Lower leg skin (tissue), 4 donors: ENCODE data around the gene NKIRAS1. TPM values are rescaled to one million over a fixed set of nuclear protein-coding genes. Genes with fewer than 3 reads are reported as not detected.

Experiments
- DNase-seq, 2 donors: peaks; one replicate each; pipeline ENCODE4 v3.0.0-alpha.2; 2019; ENCODE audit warnings: low spot score in 2 of 2
- H3K4me3 ChIP-seq: fragments of 200-600 bp; sonication (generic); 2 replicates; pipeline ENCODE4 v1.5.1; 2017; ENCODE audit warnings: mild to moderate bottlenecking, low read depth; ENCODE audit not compliant: poor library complexity, severe bottlenecking
- POLR2A ChIP-seq, 2 donors: fragments of 450-650 bp; IDR thresholded peaks; one replicate each; pipeline ENCODE4 v1.6.1; 2016 to 2017; ENCODE audit warnings: antibody characterized with exemption in 2 of 2, mild to moderate bottlenecking in 1 of 2, moderate library complexity in 1 of 2
- WGBS, 2 donors: methylation state at CpG; one replicate each; pipeline ENCODE4 v1.1.5; 2018; 5-methylcytosine and 5-hydroxymethylcytosine counted together
- intact Hi-C: fragments of 100-400 bp; cut with DNase I; formaldehyde crosslinking; loops from one replicate; pipeline ENCODE4 v1.15.0; 2023; ENCODE audit warnings: low total_unique reads
- total RNA-seq, 4 donors: library from RNA; depleted of rRNA; stranded (reverse); fragments of >200 nt; gene quantifications; one replicate each; pipeline ENCODE4 v1.1.0, GENCODE V29; 2016
- TF ChIP-seq, protein P1 (sequence below), 3 donors: fragments of 450-650 bp; IDR thresholded peaks; one replicate each; pipeline ENCODE4 v1.5.1; 2016; ENCODE audit warnings: antibody characterized with exemption in 3 of 3, mild to moderate bottlenecking in 3 of 3, moderate library complexity in 2 of 3

NKIRAS1 gene
- total RNA-seq, 4 donors from 2014 or later: 6.6 to 10.5 (median 9.0) TPM

- no peak overlapping the region for H3K4me3 ChIP-seq
- no peak for DNase-seq
- TF ChIP-seq, protein P1, sequence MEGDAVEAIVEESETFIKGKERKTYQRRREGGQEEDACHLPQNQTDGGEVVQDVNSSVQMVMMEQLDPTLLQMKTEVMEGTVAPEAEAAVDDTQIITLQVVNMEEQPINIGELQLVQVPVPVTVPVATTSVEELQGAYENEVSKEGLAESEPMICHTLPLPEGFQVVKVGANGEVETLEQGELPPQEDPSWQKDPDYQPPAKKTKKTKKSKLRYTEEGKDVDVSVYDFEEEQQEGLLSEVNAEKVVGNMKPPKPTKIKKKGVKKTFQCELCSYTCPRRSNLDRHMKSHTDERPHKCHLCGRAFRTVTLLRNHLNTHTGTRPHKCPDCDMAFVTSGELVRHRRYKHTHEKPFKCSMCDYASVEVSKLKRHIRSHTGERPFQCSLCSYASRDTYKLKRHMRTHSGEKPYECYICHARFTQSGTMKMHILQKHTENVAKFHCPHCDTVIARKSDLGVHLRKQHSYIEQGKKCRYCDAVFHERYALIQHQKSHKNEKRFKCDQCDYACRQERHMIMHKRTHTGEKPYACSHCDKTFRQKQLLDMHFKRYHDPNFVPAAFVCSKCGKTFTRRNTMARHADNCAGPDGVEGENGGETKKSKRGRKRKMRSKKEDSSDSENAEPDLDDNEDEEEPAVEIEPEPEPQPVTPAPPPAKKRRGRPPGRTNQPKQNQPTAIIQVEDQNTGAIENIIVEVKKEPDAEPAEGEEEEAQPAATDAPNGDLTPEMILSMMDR (IDR thresholded peaks at IDR 0.05): no peak
- no peak for TF ChIP-seq POLR2A (IDR thresholded peaks at IDR 0.05)
- intact Hi-C loops: no loop called here
- 89 to 94% methylated on average over 7 of the region's 7 CpGs for WGBS, 2 donors
Observed at GRCh38 chr3:23909341-23909740, 7.4 kb downstream of the NKIRAS1 start.

GRCh38 chr3:23904545-23904944 is 12.2 kb downstream of the NKIRAS1 start:
- TF ChIP-seq POLR2A (IDR thresholded peaks at IDR 0.05): no peak
- TF ChIP-seq, protein P1 (IDR thresholded peaks at IDR 0.05): no peak
- no peak overlapping the region for H3K4me3 ChIP-seq
- DNase-seq: no peak
- intact Hi-C loops: no loop called here

DNA sequence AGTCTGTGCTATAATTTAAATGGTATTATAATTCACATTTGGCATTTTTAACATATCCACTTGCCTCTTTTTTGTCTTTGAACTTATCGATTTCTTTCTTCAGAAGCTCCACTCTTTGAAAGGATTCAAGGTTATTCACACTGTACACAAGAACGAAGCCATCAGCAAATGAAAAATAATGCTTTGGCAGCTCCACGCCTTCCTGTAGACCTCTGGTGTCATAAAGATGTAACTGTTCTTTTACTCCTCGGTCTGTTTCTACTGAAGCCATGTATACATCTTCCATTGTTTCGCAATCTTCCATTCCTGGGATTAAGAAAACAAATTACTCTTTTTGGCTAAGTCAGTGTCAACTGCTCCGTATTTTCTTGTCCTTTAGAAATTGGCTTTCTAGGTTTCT is 16.0 kb downstream of the NKIRAS1 start:
- no peak for DNase-seq
- intact Hi-C loops: no loop called here
- no peak overlapping the region for H3K4me3 ChIP-seq
- WGBS, 2 donors: 78 to 79% methylated on average over 6 of the region's 6 CpGs
- TF ChIP-seq, protein P1 (IDR thresholded peaks at IDR 0.05): no peak
- no peak for TF ChIP-seq POLR2A (IDR thresholded peaks at IDR 0.05)

DNA sequence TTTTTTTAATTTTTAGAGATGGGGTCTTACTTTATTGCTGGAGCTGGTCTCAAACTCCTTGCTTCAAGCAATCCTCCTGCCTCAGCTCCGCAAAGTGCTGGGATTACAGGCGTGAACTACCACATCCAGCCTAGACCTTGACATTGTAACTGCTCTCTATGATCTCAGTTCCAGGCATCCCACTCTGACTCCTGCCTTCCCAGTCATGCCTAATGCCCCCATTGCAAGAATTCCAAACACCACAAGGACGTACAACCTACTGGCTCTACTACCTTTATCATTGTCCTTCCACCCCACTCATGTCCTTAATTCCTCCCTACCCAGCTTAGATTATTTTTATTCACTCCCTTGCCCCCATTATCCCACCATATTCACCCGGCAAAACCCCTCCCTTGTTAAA is 21.6 kb downstream of the NKIRAS1 start:
- whole genome bisulfite sequencing, 2 donors: 82 to 94% methylated on average over 4 of the region's 4 CpGs
- H3K4me3 ChIP-seq: no peak overlapping the region
- TF ChIP-seq, protein P1 (IDR thresholded peaks at IDR 0.05): no peak
- TF ChIP-seq POLR2A (IDR thresholded peaks at IDR 0.05): no peak
- DNase-seq: no peak
- intact Hi-C loops: no loop called here

DNA sequence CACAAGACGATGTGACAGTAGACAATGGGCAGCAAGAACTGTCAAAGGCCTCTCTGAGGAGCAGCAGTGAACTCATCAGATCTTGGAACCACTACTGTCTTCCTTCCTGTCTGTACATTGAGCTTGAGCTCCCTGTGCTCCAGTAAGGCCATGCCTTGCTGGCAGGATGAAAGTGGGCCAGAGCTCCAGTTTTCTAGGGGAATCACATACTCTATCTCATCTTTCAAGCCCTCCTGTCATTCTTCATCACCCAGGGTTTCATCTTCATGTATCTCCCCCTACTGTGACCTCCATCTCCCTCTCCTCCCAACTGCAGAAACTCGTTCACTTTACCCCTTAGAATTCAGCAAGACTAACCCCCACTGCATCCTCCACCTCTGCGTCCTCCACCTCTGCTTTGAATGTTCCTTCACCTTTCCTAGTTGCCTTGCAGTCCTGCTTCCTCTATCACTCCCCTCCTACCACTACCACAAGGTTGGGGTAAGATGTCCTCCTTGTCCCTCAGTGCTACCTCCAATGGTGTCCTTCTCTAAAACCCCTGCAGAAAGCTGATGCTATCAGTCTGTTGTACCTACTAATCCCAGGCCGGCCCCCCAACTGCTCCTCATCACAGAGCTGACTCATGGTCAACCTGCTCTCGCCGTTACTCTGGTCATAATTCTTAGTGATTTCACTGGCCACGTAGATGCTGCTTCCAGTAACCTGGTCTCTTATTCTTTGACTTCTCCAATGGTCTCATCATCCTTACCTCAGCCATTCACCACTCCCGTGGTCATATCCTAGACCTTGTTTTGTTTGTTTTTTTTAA is 22.3 kb downstream of the NKIRAS1 start:
- DNase-seq: no peak
- TF ChIP-seq POLR2A (IDR thresholded peaks at IDR 0.05): no peak
- TF ChIP-seq, protein P1 (IDR thresholded peaks at IDR 0.05): no peak
- intact Hi-C loops: no loop called here
- 87 to 94% methylated on average over 8 of the region's 8 CpGs for WGBS, 2 donors
- H3K4me3 ChIP-seq: no peak overlapping the region

DNA sequence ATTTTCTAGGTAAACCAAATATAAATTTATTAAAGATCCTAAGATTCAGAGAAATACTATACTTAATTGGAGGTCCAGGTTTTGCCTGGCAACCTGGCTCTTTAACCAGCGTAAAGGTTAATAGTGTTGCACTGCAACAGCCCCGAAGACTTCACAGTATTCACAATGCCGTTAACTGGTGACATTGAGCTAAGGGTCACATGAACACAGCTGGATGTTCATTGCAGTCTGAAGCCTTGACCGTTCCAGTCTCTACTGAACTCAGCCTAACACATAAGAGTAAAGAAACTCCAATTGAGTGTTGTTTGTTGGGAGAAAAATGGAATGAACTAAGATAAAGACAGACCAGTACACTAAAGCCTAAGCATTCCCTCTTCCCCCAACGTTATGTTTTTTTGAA is 26.8 kb downstream of the NKIRAS1 start:
- 89 to 90% methylated on average over 5 of the region's 5 CpGs for WGBS, 2 donors
- intact Hi-C loops: no loop called here
- TF ChIP-seq POLR2A (IDR thresholded peaks at IDR 0.05): no peak
- TF ChIP-seq, protein P1 (IDR thresholded peaks at IDR 0.05): no peak

More for the DNA sequence above, 26.8 kb downstream of the NKIRAS1 start:
- H3K4me3 ChIP-seq: no peak overlapping the region
- no peak for DNase-seq
